GM21619 (cell line): ENCODE results near the gene ZBTB37.
"Not testable (repeated sequence)": the region's sequence is repeated elsewhere in the genome, so short reads cannot be mapped to it uniquely, and the experiment has no call there.

Source experiments
- ATAC-seq: cut with Tn5 transposase; IDR thresholded peaks from one replicate; pipeline ENCODE4 v1.9.1; 2021; ENCODE audit not compliant: unreplicated experiment

ZBTB37 gene

GRCh38 chr1:173903827-173904531, 35.8 kb downstream of the ZBTB37 start:
- no peak for ATAC-seq

GRCh38 chr1:173913111-173913510, 44.9 kb downstream of the ZBTB37 start:
- ATAC-seq, result no peak

GRCh38 chr1:173914366-173914871, 46.2 kb downstream of the ZBTB37 start:
- ATAC-seq, result no peak

GRCh38 chr1:173915596-173915995, 47.4 kb downstream of the ZBTB37 start:
- no peak for ATAC-seq

DNA sequence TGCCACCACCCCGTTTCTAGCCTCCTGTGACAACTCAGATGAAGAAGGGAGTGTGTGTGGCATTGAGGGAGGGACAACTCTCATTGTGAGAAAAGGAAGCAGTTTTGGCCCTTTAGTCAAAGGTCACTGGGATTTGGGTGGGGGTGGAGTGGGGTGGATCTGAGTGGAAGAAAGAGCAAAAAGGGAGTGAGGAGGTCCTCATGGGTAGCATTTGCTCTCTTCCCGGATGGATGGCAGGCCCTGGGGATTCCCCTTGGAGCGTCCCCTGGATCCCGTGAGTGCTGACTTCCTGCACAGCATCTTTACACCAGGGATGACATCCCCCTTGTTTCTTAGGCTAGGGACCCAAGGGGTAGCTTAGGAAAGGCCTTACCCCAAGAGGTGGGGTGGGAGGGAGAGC, 48.5 kb downstream of the ZBTB37 start:
- no peak for ATAC-seq

- ATAC-seq, result no peak
Measured at GRCh38 chr1:173917149-173917548, 49.0 kb downstream of the ZBTB37 start, which contains the start of gene SERPINC1. TSS of gene SERPINC1 (minus strand) at chr1:173917327. CDS start at chr1:173917259, 68 bp downstream.

GRCh38 chr1:173917635-173918493, 49.7 kb downstream of the ZBTB37 start:
- ATAC-seq, result no peak

- no peak for ATAC-seq
Measured at GRCh38 chr1:173920861-173921260, 52.7 kb downstream of the ZBTB37 start.

- no peak for ATAC-seq
Measured at GRCh38 chr1:173925306-173926242, 57.4 kb downstream of the ZBTB37 start.

DNA sequence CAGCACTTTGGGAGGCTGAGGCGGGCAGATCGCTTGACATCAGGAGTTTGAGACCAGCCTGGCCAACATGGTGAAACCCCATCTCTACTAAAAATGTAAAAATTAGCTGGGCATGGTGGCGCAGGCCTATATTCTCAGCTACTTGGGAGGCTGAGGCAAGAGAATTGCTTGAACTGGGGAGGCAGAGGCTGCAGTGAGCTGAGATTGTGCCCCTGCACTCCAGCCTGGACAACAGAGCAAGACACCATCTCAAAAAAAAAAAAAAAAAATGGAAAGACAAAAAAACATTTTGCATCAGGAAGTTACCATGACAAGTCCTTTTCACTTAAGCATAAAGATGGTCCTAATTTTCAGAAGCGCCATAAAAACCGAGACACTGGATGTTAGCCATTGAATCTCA, 62.4 kb downstream of the ZBTB37 start:
- ATAC-seq, result not testable (repeated sequence)

DNA sequence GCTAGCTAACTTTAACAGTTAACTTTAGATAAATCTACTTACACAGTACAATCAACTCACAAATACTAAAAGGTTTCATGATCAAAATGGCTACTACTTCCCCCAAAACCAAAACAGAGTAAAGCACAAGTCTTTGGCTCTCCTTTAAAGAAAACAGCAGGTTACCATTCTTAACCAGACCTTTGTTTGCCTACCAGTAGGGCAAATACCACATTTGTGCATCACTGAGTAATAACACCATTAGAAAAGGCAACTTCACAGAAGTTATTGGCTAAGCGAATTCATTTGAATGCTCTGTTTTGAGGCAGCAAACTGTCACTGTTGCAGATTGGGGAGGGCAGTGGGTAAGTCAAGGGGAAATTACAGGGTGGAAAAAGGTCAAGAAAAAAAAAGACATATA, 66.3 kb downstream of the ZBTB37 start:
- no peak for ATAC-seq

GRCh38 chr1:173937062-173937461, 68.9 kb downstream of the ZBTB37 start:
- peak; percentile 72 for ATAC-seq

DNA sequence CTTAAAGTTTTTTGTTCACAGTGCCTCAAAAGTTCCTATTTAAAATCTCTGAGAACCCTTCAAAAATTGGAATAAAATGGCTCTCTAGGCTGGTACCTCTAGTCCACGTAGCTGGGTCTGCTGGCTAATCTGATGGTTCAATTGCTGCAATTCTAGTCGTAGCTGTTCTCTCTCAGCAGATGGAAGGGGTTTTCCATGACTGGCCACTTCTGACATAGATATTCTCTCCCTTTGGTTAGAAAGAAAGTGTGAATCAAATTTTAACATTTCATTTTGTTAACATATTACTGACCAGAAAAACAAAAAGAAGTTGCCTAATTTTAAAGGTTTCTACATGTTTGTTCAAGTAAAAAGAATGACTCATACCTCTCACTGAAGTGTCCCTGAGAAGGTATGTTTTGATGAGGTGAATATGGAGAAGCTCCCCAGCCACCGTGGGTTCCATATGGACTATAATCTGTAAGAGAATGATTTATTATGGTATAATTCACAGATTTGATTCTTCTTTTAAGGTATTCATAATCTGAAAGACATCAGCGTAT, 78.3 kb downstream of the ZBTB37 start:
- ATAC-seq, result no peak

DNA sequence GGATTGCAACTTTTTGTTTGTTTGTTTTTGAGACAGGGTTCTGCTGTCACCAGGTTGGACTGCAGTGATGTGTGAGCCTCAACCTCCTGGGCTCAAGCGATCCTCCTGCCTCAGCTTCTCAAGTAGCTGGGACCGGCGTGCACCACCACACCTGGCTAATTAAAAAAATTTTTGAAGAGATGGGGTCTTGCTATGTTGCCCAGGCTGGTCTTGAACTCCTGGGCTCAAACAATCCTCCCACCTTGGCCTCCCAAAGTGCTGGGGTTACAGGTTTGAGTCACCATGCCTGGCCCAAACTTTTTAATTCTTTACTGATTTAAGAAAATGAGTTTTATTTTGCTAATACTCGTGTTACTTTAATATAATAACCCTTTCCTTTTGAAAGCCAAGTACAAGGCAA, 80.4 kb downstream of the ZBTB37 start:
- no peak for ATAC-seq
